Measurements from ENCODE around the gene MTIF3. TPM values are rescaled to one million over a fixed set of nuclear protein-coding genes. Genes with fewer than 3 reads are reported as not detected.

Gene MTIF3
- polyA plus RNA-seq, 1 of the 3 experiments (the other 2 are of a cell fraction), result 29.5 TPM

DNA sequence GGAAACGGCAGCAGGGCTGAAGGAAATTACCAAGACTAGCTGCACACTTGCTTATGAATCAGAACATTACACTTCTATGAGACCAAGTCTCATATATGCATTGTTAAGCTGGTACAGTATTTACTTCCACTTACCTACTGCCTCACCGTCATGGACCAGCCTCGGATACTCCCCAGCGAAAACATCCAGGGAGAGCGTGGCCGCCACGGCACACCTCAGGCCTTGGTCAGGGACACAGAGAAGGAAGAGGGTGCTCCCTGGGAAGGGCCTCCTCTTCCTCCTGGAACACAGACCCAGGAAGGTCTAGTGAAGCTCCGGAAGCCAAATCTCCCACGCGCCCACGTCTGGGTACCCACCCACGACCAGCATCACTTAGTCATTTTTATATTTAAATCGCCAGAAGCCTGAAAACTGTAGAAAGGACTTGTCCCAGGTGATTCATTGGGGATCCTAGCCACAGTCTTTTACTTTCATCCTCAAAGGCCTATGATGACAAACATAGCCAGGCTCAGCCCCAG is 24.4 kb upstream of the MTIF3 start:
- H4K20me1 ChIP-seq (ENCODE audit: insufficient read depth), result no peaks in the 10 kb centered on the region
- H3K27ac ChIP-seq (ENCODE audit: low read depth in 2 of 2, low read length in 1 of 2), result no peak overlapping the region
- no peak for TF ChIP-seq GABPA (IDR thresholded peaks at IDR 0.05; ENCODE audit: low read depth)
- TF ChIP-seq, protein P1, sequence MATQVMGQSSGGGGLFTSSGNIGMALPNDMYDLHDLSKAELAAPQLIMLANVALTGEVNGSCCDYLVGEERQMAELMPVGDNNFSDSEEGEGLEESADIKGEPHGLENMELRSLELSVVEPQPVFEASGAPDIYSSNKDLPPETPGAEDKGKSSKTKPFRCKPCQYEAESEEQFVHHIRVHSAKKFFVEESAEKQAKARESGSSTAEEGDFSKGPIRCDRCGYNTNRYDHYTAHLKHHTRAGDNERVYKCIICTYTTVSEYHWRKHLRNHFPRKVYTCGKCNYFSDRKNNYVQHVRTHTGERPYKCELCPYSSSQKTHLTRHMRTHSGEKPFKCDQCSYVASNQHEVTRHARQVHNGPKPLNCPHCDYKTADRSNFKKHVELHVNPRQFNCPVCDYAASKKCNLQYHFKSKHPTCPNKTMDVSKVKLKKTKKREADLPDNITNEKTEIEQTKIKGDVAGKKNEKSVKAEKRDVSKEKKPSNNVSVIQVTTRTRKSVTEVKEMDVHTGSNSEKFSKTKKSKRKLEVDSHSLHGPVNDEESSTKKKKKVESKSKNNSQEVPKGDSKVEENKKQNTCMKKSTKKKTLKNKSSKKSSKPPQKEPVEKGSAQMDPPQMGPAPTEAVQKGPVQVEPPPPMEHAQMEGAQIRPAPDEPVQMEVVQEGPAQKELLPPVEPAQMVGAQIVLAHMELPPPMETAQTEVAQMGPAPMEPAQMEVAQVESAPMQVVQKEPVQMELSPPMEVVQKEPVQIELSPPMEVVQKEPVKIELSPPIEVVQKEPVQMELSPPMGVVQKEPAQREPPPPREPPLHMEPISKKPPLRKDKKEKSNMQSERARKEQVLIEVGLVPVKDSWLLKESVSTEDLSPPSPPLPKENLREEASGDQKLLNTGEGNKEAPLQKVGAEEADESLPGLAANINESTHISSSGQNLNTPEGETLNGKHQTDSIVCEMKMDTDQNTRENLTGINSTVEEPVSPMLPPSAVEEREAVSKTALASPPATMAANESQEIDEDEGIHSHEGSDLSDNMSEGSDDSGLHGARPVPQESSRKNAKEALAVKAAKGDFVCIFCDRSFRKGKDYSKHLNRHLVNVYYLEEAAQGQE (IDR thresholded peaks at IDR 0.05; ENCODE audit: low read depth, low read length), result no peak
- no peak for TF ChIP-seq YY1 (IDR thresholded peaks at IDR 0.05; ENCODE audit: low read depth)
- TF ChIP-seq EZH2phosphoT487 (IDR thresholded peaks at IDR 0.05; ENCODE audit: borderline replicate concordance, low read depth), result no peak
- TF ChIP-seq, protein P2, sequence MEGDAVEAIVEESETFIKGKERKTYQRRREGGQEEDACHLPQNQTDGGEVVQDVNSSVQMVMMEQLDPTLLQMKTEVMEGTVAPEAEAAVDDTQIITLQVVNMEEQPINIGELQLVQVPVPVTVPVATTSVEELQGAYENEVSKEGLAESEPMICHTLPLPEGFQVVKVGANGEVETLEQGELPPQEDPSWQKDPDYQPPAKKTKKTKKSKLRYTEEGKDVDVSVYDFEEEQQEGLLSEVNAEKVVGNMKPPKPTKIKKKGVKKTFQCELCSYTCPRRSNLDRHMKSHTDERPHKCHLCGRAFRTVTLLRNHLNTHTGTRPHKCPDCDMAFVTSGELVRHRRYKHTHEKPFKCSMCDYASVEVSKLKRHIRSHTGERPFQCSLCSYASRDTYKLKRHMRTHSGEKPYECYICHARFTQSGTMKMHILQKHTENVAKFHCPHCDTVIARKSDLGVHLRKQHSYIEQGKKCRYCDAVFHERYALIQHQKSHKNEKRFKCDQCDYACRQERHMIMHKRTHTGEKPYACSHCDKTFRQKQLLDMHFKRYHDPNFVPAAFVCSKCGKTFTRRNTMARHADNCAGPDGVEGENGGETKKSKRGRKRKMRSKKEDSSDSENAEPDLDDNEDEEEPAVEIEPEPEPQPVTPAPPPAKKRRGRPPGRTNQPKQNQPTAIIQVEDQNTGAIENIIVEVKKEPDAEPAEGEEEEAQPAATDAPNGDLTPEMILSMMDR (IDR thresholded peaks at IDR 0.05), result no peak
- TF ChIP-seq TCF12 (IDR thresholded peaks at IDR 0.05), result no peak
- TF ChIP-seq GATA2 (CRISPR knock-in tag; IDR thresholded peaks at IDR 0.05), result no peak
- TF ChIP-seq FOSL2 (IDR thresholded peaks at IDR 0.05; ENCODE audit: borderline replicate concordance, low read depth), result no peak
- TF ChIP-seq CHD2 (IDR thresholded peaks at IDR 0.05; ENCODE audit: low read length, partially characterized antibody), result no peak
- no peak for TF ChIP-seq EP300 (IDR thresholded peaks at IDR 0.05; ENCODE audit: borderline replicate concordance in 1 of 2, low read depth in 1 of 2, low read length in 1 of 2)
- TF ChIP-seq, protein P3, sequence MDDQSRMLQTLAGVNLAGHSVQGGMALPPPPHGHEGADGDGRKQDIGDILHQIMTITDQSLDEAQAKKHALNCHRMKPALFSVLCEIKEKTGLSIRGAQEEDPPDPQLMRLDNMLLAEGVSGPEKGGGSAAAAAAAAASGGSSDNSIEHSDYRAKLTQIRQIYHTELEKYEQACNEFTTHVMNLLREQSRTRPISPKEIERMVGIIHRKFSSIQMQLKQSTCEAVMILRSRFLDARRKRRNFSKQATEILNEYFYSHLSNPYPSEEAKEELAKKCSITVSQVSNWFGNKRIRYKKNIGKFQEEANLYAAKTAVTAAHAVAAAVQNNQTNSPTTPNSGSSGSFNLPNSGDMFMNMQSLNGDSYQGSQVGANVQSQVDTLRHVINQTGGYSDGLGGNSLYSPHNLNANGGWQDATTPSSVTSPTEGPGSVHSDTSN (IDR thresholded peaks at IDR 0.05), result no peak
- no peak for TF ChIP-seq RFX5 (IDR thresholded peaks at IDR 0.05; ENCODE audit: low read length)
- TF ChIP-seq, protein P4, sequence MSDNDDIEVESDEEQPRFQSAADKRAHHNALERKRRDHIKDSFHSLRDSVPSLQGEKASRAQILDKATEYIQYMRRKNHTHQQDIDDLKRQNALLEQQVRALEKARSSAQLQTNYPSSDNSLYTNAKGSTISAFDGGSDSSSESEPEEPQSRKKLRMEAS (IDR thresholded peaks at IDR 0.05; ENCODE audit: low read depth), result no peak
- TF ChIP-seq, protein P5, sequence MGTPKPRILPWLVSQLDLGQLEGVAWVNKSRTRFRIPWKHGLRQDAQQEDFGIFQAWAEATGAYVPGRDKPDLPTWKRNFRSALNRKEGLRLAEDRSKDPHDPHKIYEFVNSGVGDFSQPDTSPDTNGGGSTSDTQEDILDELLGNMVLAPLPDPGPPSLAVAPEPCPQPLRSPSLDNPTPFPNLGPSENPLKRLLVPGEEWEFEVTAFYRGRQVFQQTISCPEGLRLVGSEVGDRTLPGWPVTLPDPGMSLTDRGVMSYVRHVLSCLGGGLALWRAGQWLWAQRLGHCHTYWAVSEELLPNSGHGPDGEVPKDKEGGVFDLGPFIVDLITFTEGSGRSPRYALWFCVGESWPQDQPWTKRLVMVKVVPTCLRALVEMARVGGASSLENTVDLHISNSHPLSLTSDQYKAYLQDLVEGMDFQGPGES (IDR thresholded peaks at IDR 0.05; ENCODE audit: low read depth, low read length), result no peak
- TF ChIP-seq, protein P6, sequence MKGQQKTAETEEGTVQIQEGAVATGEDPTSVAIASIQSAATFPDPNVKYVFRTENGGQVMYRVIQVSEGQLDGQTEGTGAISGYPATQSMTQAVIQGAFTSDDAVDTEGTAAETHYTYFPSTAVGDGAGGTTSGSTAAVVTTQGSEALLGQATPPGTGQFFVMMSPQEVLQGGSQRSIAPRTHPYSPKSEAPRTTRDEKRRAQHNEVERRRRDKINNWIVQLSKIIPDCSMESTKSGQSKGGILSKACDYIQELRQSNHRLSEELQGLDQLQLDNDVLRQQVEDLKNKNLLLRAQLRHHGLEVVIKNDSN (IDR thresholded peaks at IDR 0.05; ENCODE audit: borderline replicate concordance, low read depth), result no peak
- no peak for TF ChIP-seq NFIC (IDR thresholded peaks at IDR 0.05; ENCODE audit: borderline replicate concordance)
- TF ChIP-seq, protein P7, sequence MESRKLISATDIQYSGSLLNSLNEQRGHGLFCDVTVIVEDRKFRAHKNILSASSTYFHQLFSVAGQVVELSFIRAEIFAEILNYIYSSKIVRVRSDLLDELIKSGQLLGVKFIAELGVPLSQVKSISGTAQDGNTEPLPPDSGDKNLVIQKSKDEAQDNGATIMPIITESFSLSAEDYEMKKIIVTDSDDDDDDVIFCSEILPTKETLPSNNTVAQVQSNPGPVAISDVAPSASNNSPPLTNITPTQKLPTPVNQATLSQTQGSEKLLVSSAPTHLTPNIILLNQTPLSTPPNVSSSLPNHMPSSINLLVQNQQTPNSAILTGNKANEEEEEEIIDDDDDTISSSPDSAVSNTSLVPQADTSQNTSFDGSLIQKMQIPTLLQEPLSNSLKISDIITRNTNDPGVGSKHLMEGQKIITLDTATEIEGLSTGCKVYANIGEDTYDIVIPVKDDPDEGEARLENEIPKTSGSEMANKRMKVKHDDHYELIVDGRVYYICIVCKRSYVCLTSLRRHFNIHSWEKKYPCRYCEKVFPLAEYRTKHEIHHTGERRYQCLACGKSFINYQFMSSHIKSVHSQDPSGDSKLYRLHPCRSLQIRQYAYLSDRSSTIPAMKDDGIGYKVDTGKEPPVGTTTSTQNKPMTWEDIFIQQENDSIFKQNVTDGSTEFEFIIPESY (IDR thresholded peaks at IDR 0.05; ENCODE audit: borderline replicate concordance, low read depth), result no peak
- no peak for TF ChIP-seq SIN3A (IDR thresholded peaks at IDR 0.05; ENCODE audit: borderline replicate concordance, low read depth, low read length)
- TF ChIP-seq RCOR1 (IDR thresholded peaks at IDR 0.05; ENCODE audit: low read length), result no peak
- TF ChIP-seq JUND (IDR thresholded peaks at IDR 0.05), result no peak
- no peak overlapping the region for H3K4me3 ChIP-seq (ENCODE audit: low read depth in 2 of 2, low read length in 1 of 2)
- WGBS (ENCODE audit: low lambda C conversion rate), result 52% methylated on average over 9 of the region's 13 CpGs
- peaks cover 51% of the 10 kb centered on the region for H3K27me3 ChIP-seq (ENCODE audit: insufficient read depth)
- no peaks in the 10 kb centered on the region for H3K36me3 ChIP-seq (replicated peaks in 1 of 2; ENCODE audit: control insufficient read depth in 1 of 2, insufficient read depth in 2 of 2, low read length in 1 of 2)
- H2AFZ ChIP-seq (ENCODE audit: low read depth), result no peak overlapping the region
- no peak overlapping the region for H3K9ac ChIP-seq
- no peaks in the 10 kb centered on the region for H3K79me2 ChIP-seq (ENCODE audit: insufficient read depth)
- no peak overlapping the region for H3K4me2 ChIP-seq
- no peaks in the 10 kb centered on the region for H3K4me1 ChIP-seq (ENCODE audit: control insufficient read depth in 1 of 2, insufficient read depth in 2 of 2, low read depth in 1 of 2, low read length in 1 of 2)
- H3K9me3 ChIP-seq, result no peaks in the 10 kb centered on the region
- DNase-seq, result no peak
- POLR2A ChIA-PET, result no interaction called here
- no peaks in the 10 kb centered on the region for H3F3A ChIP-seq (replicated peaks; ENCODE audit: insufficient read depth)
- CTCF ChIA-PET, result no interaction called here
- H3K9me2 ChIP-seq, result no peaks in the 10 kb centered on the region
